Kidney (tissue), 14 donors: Measurements from ENCODE around the gene SMTNL2. TPM values are rescaled to one million over a fixed set of nuclear protein-coding genes. Genes with fewer than 3 reads are reported as not detected.
"Not testable (repeated sequence)": the region's sequence is repeated elsewhere in the genome, so short reads cannot be mapped to it uniquely, and the experiment has no call there.

ENCODE experiments used
- DNase-seq, 5 donors: peaks; one replicate each; pipeline ENCODE4 v3.0.0-alpha.2; 2013 to 2020
- FAIRE-seq: peaks from 2 replicates; lab custom pipeline; 2012; peaks lifted over from hg19 to GRCh38; lab: Jason Lieb, UNC
- H3K27ac ChIP-seq, 2 donors: one replicate each; pipeline ENCODE4 v1.7.0; 2013; ENCODE audit warnings: low read depth in 2 of 2, low read length in 2 of 2, inconsistent platforms in 1 of 2
- H3K27me3 ChIP-seq: one replicate; pipeline ENCODE4 v1.7.1; 2013; ENCODE audit warnings: low read length, inconsistent platforms; ENCODE audit not compliant: control insufficient read depth, insufficient read depth
- H3K36me3 ChIP-seq, 3 donors: one replicate each; pipeline versions ENCODE4 v1.7.0 to v1.7.1; 2013; ENCODE audit warnings: low read length in 3 of 3, control low read depth in 1 of 3, inconsistent platforms in 1 of 3; ENCODE audit not compliant: insufficient read depth in 3 of 3, control insufficient read depth in 2 of 3
- H3K4me1 ChIP-seq, 3 donors: one replicate each; pipeline versions ENCODE4 v1.7.0 to v1.7.1; 2013; ENCODE audit warnings: low read length in 3 of 3, inconsistent platforms in 1 of 3, low read depth in 1 of 3; ENCODE audit not compliant: control insufficient read depth in 2 of 3, insufficient read depth in 2 of 3
- H3K4me3 ChIP-seq, 3 donors: one replicate each; pipeline versions ENCODE4 v1.7.0 to v1.8.1; 2013; ENCODE audit warnings: low read length in 3 of 3, control low read depth in 1 of 3, inconsistent platforms in 1 of 3
- H3K9ac ChIP-seq, 3 donors: one replicate each; pipeline versions ENCODE4 v1.7.0 to v1.7.1; 2013; ENCODE audit warnings: low read length in 3 of 3, control low read depth in 1 of 3, inconsistent platforms in 1 of 3
- H3K9me3 ChIP-seq, 3 donors: one replicate each; pipeline versions ENCODE4 v1.7.0 to v1.7.1; 2013; ENCODE audit warnings: low read length in 3 of 3, control low read depth in 1 of 3, inconsistent platforms in 1 of 3; ENCODE audit not compliant: control insufficient read depth in 2 of 3, insufficient read depth in 1 of 3
- intact Hi-C: fragments of 100-400 bp; cut with DNase I; formaldehyde crosslinking; loops from one replicate; pipeline ENCODE4 v1.11.1; 2022
- polyA plus RNA-seq: library from polyadenylated mRNA; stranded (reverse); fragments of 350-450 nt; fragmentation: Illumina TruSeq; extraction: RNeasy Lipid Tissue Mini Kit (QIAGEN cat#74804); gene quantifications from one replicate; pipeline ENCODE4 v1.2.3, GENCODE V29; 2014; ENCODE audit warnings: low read depth, low replicate concordance; ENCODE audit not compliant: insufficient read depth
- total RNA-seq: library from RNA; stranded (reverse); fragmentation: NEBNext Ultra II Directional; extraction: Animal tissue kit (Norgen Biotek cat#: 25700); gene quantifications from one replicate; pipeline ENCODE4 v1.2.1, GENCODE V29; 2021
- TF ChIP-seq, protein P1 (sequence below): IDR thresholded peaks from 3 replicates; pipeline ENCODE4 v1.5.1; 2012; ENCODE audit warnings: mild to moderate bottlenecking, moderate library complexity, borderline replicate concordance; ENCODE audit not compliant: insufficient read depth; ENCODE audit errors: extremely low read depth
- donor health status: control.
- donor health status: control.
- donor health status: control.
- donor health status: control.
- donor health status: control.
- donor health status: DM: yes; HTN: yes; CAD: no.
- donor health status: Normal renal cell carcinoma (clear cell type).

The SMTNL2 gene
- total and polyA plus RNA-seq, 2 donors from 2014 or later = 25.6 to 58.1 TPM

DNA sequence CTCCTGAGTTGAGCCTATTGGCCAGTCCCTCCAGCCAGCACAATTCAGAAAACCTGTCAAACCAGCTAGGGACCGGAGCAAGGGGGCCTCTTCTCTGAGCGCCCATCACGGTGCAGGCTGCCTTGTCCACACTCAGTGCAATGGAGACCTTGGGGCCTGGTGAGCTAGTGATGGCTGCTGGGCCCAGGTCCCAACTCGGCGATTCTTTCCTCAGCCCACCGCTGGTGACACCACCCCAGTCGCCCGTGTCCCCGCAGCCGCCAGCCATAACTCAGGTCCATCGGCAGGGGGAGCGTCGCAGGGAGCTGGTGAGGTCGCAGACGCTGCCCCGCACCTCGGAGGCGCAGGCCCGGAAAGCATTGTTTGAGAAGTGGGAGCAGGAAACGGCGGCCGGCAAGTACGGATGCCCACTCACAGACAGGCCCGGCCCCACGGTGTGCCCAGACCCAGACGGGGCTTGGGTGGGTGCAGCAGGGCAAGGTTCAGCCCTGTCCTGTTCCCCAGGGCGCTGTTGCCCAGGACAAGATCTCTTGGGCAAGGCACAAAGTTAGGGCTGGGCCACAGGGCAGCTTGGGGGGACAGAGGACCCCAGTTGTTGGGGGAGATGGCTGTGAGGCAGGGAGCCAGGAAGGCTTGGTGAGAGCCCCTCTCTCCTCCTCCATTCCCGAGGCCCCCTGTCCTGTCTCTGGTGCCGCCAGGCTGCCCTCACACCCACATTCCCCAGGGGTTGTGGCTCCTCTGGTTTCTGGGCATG is 10.8 kb downstream of the SMTNL2 start:
- no peak for FAIRE-seq
- no peak overlapping the region for H3K27ac ChIP-seq

GRCh38 chr17:4595685-4596342 is 11.5 kb downstream of the SMTNL2 start:
- intact Hi-C loops, H3K27ac ChIP-seq, H3K4me3 ChIP-seq: not testable (repeated sequence)

More for the DNA sequence above, 10.8 kb downstream of the SMTNL2 start:
- no peaks in the 10 kb centered on the region for H3K27me3 ChIP-seq
- H3K36me3 ChIP-seq = peaks cover 0 to 33% (median 4%) of the 10 kb centered on the region in 3 donors
- peak; percentile 52 to 70 (median 68) for DNase-seq
- no peak overlapping the region for H3K9ac ChIP-seq
- TF ChIP-seq, protein P1, sequence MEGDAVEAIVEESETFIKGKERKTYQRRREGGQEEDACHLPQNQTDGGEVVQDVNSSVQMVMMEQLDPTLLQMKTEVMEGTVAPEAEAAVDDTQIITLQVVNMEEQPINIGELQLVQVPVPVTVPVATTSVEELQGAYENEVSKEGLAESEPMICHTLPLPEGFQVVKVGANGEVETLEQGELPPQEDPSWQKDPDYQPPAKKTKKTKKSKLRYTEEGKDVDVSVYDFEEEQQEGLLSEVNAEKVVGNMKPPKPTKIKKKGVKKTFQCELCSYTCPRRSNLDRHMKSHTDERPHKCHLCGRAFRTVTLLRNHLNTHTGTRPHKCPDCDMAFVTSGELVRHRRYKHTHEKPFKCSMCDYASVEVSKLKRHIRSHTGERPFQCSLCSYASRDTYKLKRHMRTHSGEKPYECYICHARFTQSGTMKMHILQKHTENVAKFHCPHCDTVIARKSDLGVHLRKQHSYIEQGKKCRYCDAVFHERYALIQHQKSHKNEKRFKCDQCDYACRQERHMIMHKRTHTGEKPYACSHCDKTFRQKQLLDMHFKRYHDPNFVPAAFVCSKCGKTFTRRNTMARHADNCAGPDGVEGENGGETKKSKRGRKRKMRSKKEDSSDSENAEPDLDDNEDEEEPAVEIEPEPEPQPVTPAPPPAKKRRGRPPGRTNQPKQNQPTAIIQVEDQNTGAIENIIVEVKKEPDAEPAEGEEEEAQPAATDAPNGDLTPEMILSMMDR = peak; percentile 1
- intact Hi-C loops = no loop called here
- no peak overlapping the region for H3K4me3 ChIP-seq
- no peaks in the 10 kb centered on the region for H3K9me3 ChIP-seq
- peaks cover 0 to 20% (median 8%) of the 10 kb centered on the region in 3 donors for H3K4me1 ChIP-seq

DNA sequence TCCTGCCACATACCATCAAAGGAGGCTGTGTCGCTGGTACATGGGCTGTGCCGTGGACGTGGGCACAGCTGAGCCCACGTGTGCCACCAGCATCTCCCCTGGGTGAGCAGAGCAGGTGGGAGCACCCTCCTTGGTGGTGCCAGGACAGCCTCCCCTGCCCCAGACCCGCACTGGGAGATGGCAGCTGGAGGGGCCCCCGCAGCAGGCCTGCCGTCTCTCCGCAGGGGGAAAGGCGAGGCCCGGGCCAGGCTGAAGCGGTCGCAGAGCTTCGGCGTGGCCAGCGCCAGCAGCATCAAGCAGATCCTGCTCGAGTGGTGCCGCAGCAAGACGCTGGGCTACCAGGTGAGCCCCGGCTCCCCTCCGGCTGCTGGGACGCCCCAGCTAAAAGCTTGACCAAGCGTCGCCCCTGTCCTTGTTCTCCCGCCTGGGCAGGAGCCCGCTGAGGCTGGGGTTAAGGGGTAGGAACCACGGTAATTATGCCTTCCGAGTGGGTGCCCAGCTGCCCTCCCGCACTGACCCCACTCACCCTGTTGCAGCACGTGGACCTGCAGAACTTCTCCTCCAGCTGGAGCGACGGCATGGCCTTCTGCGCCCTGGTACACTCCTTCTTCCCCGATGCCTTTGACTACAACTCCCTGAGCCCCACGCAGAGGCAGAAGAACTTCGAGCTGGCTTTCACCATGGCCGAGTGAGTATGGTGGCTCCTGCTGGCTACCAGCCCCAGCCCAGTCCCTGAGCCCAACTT is 12.5 kb downstream of the SMTNL2 start:
- no peak overlapping the region for H3K9ac ChIP-seq
- TF ChIP-seq, protein P1 = no peak

More at GRCh38 chr17:4595685-4596342, 11.5 kb downstream of the SMTNL2 start:
- peak in 1 of 5 donors; percentile 33 for DNase-seq
- not testable (repeated sequence) for H3K27me3 ChIP-seq, FAIRE-seq, H3K9ac ChIP-seq, H3K9me3 ChIP-seq
- Histone ChIP-seq H3K36me3 (peaks cover 0 to 35% (median 4%) of the 10 kb centered on the region in 3 donors), H3K4me1 (peaks cover 0 to 15% (median 8%) of the 10 kb centered on the region in 3 donors)

More for the DNA sequence above, 12.5 kb downstream of the SMTNL2 start:
- H3K4me1 ChIP-seq = peaks cover 0 to 5% (median 5%) of the 10 kb centered on the region in 3 donors
- intact Hi-C loops = no loop called here
- H3K36me3 ChIP-seq = peaks cover 0 to 37% (median 4%) of the 10 kb centered on the region in 3 donors
- H3K27me3 ChIP-seq = no peaks in the 10 kb centered on the region
- FAIRE-seq (no peak), DNase-seq (peak in 1 of 5 donors; percentile 59)
- H3K9me3 ChIP-seq = no peaks in the 10 kb centered on the region
- no peak overlapping the region for H3K4me3 ChIP-seq
- H3K27ac ChIP-seq = no peak overlapping the region
